H9 (cell line): ENCODE data around the gene ELOVL2. TPM values are rescaled to one million over a fixed set of nuclear protein-coding genes. Genes with fewer than 3 reads are reported as not detected.

Experiments
- DNase-seq: peaks from one replicate; pipeline ENCODE4 v3.0.0-alpha.2; 2017
- H2AFZ ChIP-seq: one replicate; pipeline ENCODE4 v1.6.1; 2013; ENCODE audit warnings: mild to moderate bottlenecking, low read length, control low read depth, moderate library complexity
- H2AK5ac ChIP-seq: 2 replicates; pipeline ENCODE4 v1.6.1; 2013; ENCODE audit warnings: low read length, control low read depth, mixed read lengths; ENCODE audit not compliant: insufficient read length
- H2BK120ac ChIP-seq: one replicate; pipeline ENCODE4 v1.6.1; 2013; ENCODE audit warnings: low read depth, mild to moderate bottlenecking, low read length, control low read depth, inconsistent platforms; ENCODE audit not compliant: poor library complexity, severe bottlenecking
- H2BK12ac ChIP-seq: 2 replicates; pipeline ENCODE4 v1.6.1; 2013; ENCODE audit warnings: low read length, control low read depth, mixed read lengths, low read depth; ENCODE audit not compliant: insufficient read length
- H2BK15ac ChIP-seq: 2 replicates; pipeline ENCODE4 v1.6.1; 2013; ENCODE audit warnings: low read depth, low read length, control low read depth
- H2BK20ac ChIP-seq: one replicate; pipeline ENCODE4 v1.6.1; 2013; ENCODE audit warnings: low read depth, mild to moderate bottlenecking, low read length, control low read depth, inconsistent platforms; ENCODE audit not compliant: poor library complexity, severe bottlenecking
- H2BK5ac ChIP-seq: 2 replicates; pipeline ENCODE4 v1.6.1; 2013; ENCODE audit warnings: low read length, control low read depth, mixed read lengths; ENCODE audit not compliant: insufficient read length
- H3K14ac ChIP-seq: 2 replicates; pipeline ENCODE4 v1.6.1; 2013; ENCODE audit warnings: low read length, control low read depth; ENCODE audit not compliant: insufficient read depth
- H3K18ac ChIP-seq: 2 replicates; pipeline ENCODE4 v1.6.1; 2013; ENCODE audit warnings: low read depth, mild to moderate bottlenecking, mixed read lengths, low read length, control low read depth; ENCODE audit not compliant: insufficient read length
- H3K23ac ChIP-seq: 2 replicates; pipeline ENCODE4 v1.6.1; 2013; ENCODE audit warnings: low read length, control low read depth, mixed read lengths, low read depth; ENCODE audit not compliant: insufficient read length
- H3K23me2 ChIP-seq: 2 replicates; pipeline ENCODE4 v1.6.1; 2013; ENCODE audit warnings: low read depth, mild to moderate bottlenecking, mixed read lengths, low read length, control low read depth; ENCODE audit not compliant: insufficient read length, poor library complexity, severe bottlenecking
- H3K27ac ChIP-seq: 2 replicates; pipeline ENCODE4 v1.5.1; 2013; ENCODE audit warnings: low read length, control low read depth, mixed read lengths, low read depth; ENCODE audit not compliant: insufficient read length
- H3K27me3 ChIP-seq: 2 replicates; pipeline ENCODE4 v1.6.1; 2013; ENCODE audit warnings: low read length, control low read depth, inconsistent platforms; ENCODE audit not compliant: insufficient read depth
- H3K4ac ChIP-seq: 2 replicates; pipeline ENCODE4 v1.6.1; 2013; ENCODE audit warnings: low read depth, mild to moderate bottlenecking, control low read depth, inconsistent platforms, low read length, moderate library complexity
- H3K4me1 ChIP-seq: 2 replicates; pipeline ENCODE4 v1.6.1; 2013; ENCODE audit warnings: low read length, control low read depth, inconsistent platforms; ENCODE audit not compliant: insufficient read depth
- H3K4me2 ChIP-seq: 2 replicates; pipeline ENCODE4 v1.6.1; 2013; ENCODE audit warnings: low read length, control low read depth, mixed read lengths; ENCODE audit not compliant: insufficient read length, insufficient read depth
- H3K56ac ChIP-seq: 2 replicates; pipeline ENCODE4 v1.6.1; 2013; ENCODE audit warnings: low read depth, mild to moderate bottlenecking, mixed read lengths, low read length, control low read depth; ENCODE audit not compliant: insufficient read length
- H3K79me1 ChIP-seq: 2 replicates; pipeline ENCODE4 v1.6.1; 2013; ENCODE audit warnings: low read depth, mild to moderate bottlenecking, moderate library complexity, low read length, control low read depth, inconsistent platforms; ENCODE audit not compliant: insufficient read depth, poor library complexity, severe bottlenecking
- H3K79me2 ChIP-seq: 2 replicates; pipeline ENCODE4 v1.6.1; 2013; ENCODE audit warnings: low read length, control low read depth, inconsistent platforms; ENCODE audit not compliant: insufficient read depth
- H3K9ac ChIP-seq: 2 replicates; pipeline ENCODE4 v1.6.1; 2013; ENCODE audit warnings: low read length, control low read depth, mixed read lengths; ENCODE audit not compliant: insufficient read length; ENCODE audit errors: extremely low read depth
- H3K9me3 ChIP-seq: one replicate; pipeline ENCODE4 v1.6.1; 2013; ENCODE audit warnings: low read depth, low read length, inconsistent platforms; ENCODE audit not compliant: control insufficient read depth
- H3T11ph ChIP-seq: one replicate; pipeline ENCODE4 v1.6.1; 2013; ENCODE audit warnings: mild to moderate bottlenecking, low read length, control low read depth, inconsistent platforms
- H4K20me1 ChIP-seq: one replicate; pipeline ENCODE4 v1.6.1; 2013; ENCODE audit not compliant: control insufficient read depth, insufficient read length, insufficient read depth
- H4K5ac ChIP-seq: 2 replicates; pipeline ENCODE4 v1.6.1; 2013; ENCODE audit warnings: low read depth, mild to moderate bottlenecking, mixed read lengths, low read length, control low read depth; ENCODE audit not compliant: insufficient read length
- H4K8ac ChIP-seq: replicated peaks from 2 replicates; pipeline ENCODE4 v1.6.1; 2013; ENCODE audit warnings: low read length, control low read depth, mixed read lengths, low read depth; ENCODE audit not compliant: insufficient read length
- H4K91ac ChIP-seq: 2 replicates; pipeline ENCODE4 v1.6.1; 2013; ENCODE audit warnings: low read depth, mild to moderate bottlenecking, moderate library complexity, mixed read lengths, low read length, control low read depth; ENCODE audit not compliant: insufficient read length
- H3K27ac Mint-ChIP-seq, 3 experiments: 2 replicates in 2 of 3; 3 replicates in 1 of 3; pipeline ENCODE4 v1.8.0; 2020 to 2021; ENCODE audit warnings: mixed read lengths in 3 of 3, mild to moderate bottlenecking in 1 of 3, moderate library complexity in 1 of 3
- H3K27me3 Mint-ChIP-seq: 2 replicates; pipeline ENCODE4 v1.8.0; 2021; ENCODE audit warnings: low read depth, mild to moderate bottlenecking, moderate library complexity, mixed read lengths
- H3K36me3 Mint-ChIP-seq, 3 experiments: 2 replicates in 2 of 3; 3 replicates in 1 of 3; pipeline ENCODE4 v1.8.0; 2020 to 2021; ENCODE audit warnings: low read depth in 3 of 3, mixed read lengths in 3 of 3; ENCODE audit not compliant: insufficient read depth in 1 of 3
- H3K4me1 Mint-ChIP-seq, 2 experiments: 2 replicates each; pipeline ENCODE4 v1.8.0; 2020; ENCODE audit warnings: mixed read lengths in 2 of 2
- H3K4me3 Mint-ChIP-seq, 2 experiments: 2 replicates in 1 of 2; 3 replicates in 1 of 2; pipeline ENCODE4 v1.8.0; 2020 to 2021; ENCODE audit warnings: mild to moderate bottlenecking in 2 of 2, mixed read lengths in 2 of 2, moderate library complexity in 1 of 2
- H3K9me3 Mint-ChIP-seq, 2 experiments: 2 replicates in 1 of 2; 3 replicates in 1 of 2; pipeline ENCODE4 v1.8.0; 2020; ENCODE audit warnings: mild to moderate bottlenecking in 2 of 2, mixed read lengths in 2 of 2, moderate library complexity in 1 of 2
- WGBS: extraction: QIAGEN DNeasy Blood & Tissue Kit; methylation state at CpG from one replicate; pipeline ENCODE4 v1.1.7; 2013; ENCODE audit warnings: missing lambda C conversion rate, low lambda C conversion rate, mixed read lengths; ENCODE audit not compliant: insufficient read length; ENCODE audit errors: extremely low coverage; 5-methylcytosine and 5-hydroxymethylcytosine counted together
- total RNA-seq: library from RNA; stranded (reverse); gene quantifications from 2 replicates; pipeline ENCODE4 v1.2.1, GENCODE V29; 2021
- TF ChIP-seq, protein P1 (sequence below): fragments of 200-600 bp; sonication (generic); conservative IDR thresholded peaks from 3 replicates; pipeline ENCODE4 v1.8.0; 2021; ENCODE audit warnings: antibody characterized with exemption, mild to moderate bottlenecking

ELOVL2 gene
- total RNA-seq, 1 experiment from 2014 or later: 0.57 TPM

DNA sequence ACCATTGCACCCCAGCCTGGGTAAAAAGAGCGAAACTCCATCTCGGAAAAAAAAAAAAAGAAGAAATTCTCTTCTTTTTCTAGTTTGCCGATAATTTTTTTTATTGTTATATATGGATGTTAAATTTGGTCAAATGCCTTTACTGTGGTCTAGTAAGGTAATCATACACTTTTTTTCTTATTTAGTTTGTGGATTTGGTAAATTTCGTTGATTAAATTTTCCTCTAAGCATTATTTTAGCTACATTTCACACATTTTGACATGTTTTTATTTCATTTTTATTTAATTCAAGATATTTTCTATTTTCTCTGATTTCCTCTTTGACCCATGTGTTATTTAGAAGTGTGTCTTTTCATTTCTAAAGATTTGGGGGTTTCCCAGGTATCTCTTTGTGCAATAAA lies 18.0 kb upstream of the ELOVL2 start:
- Histone ChIP-seq H2AK5ac (no peak overlapping the region), H3K14ac (no peak overlapping the region), H4K8ac (no peak overlapping the region), H3K4me1 (no peaks in the 10 kb centered on the region; the same call in 1 of the 2 replicates), H4K5ac (no peak overlapping the region), H2BK5ac (no peak overlapping the region), H3K23ac (no peak overlapping the region), H3K79me2 (no peaks in the 10 kb centered on the region), H3K18ac (no peak overlapping the region), H3K4me2 (no peak overlapping the region), H2BK120ac (no peak overlapping the region), H3K56ac (no peak overlapping the region), H3K79me1 (no peaks in the 10 kb centered on the region), H2BK15ac (no peak overlapping the region), H2BK20ac (no peak overlapping the region), H3K23me2 (no peaks in the 10 kb centered on the region), H3K27me3 (no peaks in the 10 kb centered on the region), H2AFZ (no peak overlapping the region), H3K9me3 (no peaks in the 10 kb centered on the region), H3K27ac (no peak overlapping the region), H4K91ac (no peak overlapping the region), H2BK12ac (no peak overlapping the region), H3T11ph (no peak overlapping the region), H4K20me1 (no peaks in the 10 kb centered on the region), H3K9ac (no peak overlapping the region), H3K4ac (no peak overlapping the region)
- no peaks in the 10 kb centered on the region for H3K36me3 Mint-ChIP-seq
- no peak overlapping the region for H3K27ac Mint-ChIP-seq
- WGBS: no CpG with 5 or more reads among the region's 4 CpGs
- H3K27me3 Mint-ChIP-seq: no peaks in the 10 kb centered on the region; the same call in 1 of the 2 replicates
- no peak for DNase-seq
- H3K9me3 Mint-ChIP-seq: no peaks in the 10 kb centered on the region
- H3K4me1 Mint-ChIP-seq: peaks cover 4 to 8% of the 10 kb centered on the region in 2 experiments; a peak in 3 of 4 replicates
- TF ChIP-seq, protein P1, sequence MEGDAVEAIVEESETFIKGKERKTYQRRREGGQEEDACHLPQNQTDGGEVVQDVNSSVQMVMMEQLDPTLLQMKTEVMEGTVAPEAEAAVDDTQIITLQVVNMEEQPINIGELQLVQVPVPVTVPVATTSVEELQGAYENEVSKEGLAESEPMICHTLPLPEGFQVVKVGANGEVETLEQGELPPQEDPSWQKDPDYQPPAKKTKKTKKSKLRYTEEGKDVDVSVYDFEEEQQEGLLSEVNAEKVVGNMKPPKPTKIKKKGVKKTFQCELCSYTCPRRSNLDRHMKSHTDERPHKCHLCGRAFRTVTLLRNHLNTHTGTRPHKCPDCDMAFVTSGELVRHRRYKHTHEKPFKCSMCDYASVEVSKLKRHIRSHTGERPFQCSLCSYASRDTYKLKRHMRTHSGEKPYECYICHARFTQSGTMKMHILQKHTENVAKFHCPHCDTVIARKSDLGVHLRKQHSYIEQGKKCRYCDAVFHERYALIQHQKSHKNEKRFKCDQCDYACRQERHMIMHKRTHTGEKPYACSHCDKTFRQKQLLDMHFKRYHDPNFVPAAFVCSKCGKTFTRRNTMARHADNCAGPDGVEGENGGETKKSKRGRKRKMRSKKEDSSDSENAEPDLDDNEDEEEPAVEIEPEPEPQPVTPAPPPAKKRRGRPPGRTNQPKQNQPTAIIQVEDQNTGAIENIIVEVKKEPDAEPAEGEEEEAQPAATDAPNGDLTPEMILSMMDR: no peak
- no peak overlapping the region for H3K4me3 Mint-ChIP-seq
